ENCODE measurements around the gene C22orf39. TPM values are rescaled to one million over a fixed set of nuclear protein-coding genes. Genes with fewer than 3 reads are reported as not detected.
A peak's percentile ranks its signal among the peaks of the same experiment; 100 is the strongest.

The C22orf39 gene
- total and polyA plus RNA-seq, 12 donors, result 41.7 to 123 (median 63.2) TPM

DNA sequence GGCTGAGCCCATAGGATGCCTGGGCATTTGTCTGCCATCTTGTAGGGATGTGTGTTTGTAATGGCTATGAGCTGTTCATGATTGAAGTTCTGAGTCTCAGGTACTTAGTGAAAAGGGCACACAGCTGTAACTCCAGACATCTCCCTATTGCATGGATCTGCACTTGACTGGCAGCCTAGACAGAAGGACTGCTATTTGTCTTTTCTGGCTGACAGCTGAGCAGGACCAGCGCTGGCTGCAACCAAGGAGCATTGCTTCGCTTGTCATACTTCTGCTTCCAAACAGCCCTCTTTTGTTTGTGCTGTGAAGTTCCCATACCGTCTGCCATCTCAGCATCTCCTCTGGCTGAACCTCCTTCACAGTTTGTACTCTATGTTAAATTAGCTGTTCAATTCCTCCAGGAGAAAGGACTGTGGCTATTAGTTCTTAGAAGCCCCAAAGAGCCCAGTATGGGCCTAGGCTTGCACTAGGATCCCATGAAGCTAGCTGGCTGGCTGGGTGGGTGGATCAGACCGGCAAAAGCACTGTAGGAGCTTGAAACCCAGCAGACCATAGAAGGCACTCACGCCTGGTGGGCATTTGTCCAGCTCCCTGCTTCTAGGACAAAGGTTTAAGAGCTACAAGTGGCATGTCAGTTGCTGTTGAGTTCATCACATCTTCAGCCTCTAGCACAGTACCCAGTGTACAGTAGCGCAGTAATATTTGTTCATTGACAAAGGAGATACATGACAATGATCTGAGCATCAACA is 36.4 kb downstream of the C22orf39 start:
- WGBS, 2 donors, result 57 to 73% methylated on average over 6 of the region's 6 CpGs
- Histone ChIP-seq H3K27me3 (no peaks in the 10 kb centered on the region), H3K36me3 (peaks cover 0 to 50% (median 11%) of the 10 kb centered on the region in 9 donors), H3K27ac (peak overlapping the region in 4 of 10 donors; percentile 17 to 37 (median 32)), H3K4me3 (no peak overlapping the region), H3K9me3 (no peaks in the 10 kb centered on the region), H3K4me1 (peaks cover 0 to 70% (median 9%) of the 10 kb centered on the region in 9 donors)
- TF ChIP-seq, protein P1, sequence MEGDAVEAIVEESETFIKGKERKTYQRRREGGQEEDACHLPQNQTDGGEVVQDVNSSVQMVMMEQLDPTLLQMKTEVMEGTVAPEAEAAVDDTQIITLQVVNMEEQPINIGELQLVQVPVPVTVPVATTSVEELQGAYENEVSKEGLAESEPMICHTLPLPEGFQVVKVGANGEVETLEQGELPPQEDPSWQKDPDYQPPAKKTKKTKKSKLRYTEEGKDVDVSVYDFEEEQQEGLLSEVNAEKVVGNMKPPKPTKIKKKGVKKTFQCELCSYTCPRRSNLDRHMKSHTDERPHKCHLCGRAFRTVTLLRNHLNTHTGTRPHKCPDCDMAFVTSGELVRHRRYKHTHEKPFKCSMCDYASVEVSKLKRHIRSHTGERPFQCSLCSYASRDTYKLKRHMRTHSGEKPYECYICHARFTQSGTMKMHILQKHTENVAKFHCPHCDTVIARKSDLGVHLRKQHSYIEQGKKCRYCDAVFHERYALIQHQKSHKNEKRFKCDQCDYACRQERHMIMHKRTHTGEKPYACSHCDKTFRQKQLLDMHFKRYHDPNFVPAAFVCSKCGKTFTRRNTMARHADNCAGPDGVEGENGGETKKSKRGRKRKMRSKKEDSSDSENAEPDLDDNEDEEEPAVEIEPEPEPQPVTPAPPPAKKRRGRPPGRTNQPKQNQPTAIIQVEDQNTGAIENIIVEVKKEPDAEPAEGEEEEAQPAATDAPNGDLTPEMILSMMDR (IDR thresholded peaks at IDR 0.05), result no peak
- intact Hi-C loops (cut with DNase I), result loop anchor here in 1 of 10 donors (10.0 kb wide), 1 partner anchor 64 kb away; the partner anchor contains the start of genes CDC45 and UFD1
- DNase-seq, result peak in 1 of 2 donors; percentile 29
- ATAC-seq, result peak in 6 of 8 donors; percentile 32 to 80 (median 52)

DNA sequence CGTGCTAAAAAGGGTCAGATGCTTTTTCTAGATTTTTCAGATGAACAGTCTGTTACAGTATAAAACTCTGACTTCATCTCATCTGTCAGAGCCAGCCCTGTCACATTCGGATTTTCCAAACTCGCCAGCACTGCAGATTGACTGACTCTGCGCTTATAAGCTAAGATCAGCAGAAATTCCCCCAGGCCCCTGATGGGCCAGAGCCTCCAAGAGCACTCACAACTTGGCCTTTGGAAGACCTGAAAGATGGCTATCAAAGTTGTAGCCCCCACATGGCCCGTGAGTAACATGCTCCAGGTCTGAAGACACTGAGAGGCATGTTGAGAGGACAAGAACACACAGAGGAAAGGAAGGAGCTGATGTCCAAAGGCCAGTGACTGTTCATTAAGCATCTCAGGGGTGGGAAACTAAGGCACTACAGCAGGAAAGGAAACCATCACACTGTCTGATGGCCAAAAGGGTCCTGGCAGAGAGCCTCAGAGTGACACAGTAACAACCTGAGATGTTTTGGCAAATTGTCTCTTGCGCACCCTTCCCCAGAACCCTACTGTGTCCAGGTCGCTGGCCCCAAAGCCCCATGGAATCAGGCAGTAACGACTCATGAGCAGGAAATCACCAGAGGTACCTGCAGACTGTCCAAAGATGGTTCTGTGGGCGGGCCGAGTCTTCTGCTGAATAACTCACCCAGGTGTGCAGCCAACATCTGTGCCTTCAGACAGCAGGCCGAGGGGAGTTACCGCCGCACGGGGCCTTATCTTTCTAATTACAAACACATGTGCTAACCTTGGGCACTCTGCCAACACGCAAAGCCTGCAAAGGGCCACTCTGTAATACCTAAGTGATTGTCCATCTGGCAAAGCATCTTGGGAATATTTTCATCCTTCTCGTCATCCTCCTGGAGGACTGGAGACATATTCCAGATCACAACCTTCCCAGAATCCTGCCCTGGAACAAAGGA is 39.6 kb downstream of the C22orf39 start:
- peak overlapping the region in 5 of 10 donors; percentile 38 to 60 (median 46) for H3K27ac ChIP-seq
- peak; percentile 30 to 50 for DNase-seq

DNA sequence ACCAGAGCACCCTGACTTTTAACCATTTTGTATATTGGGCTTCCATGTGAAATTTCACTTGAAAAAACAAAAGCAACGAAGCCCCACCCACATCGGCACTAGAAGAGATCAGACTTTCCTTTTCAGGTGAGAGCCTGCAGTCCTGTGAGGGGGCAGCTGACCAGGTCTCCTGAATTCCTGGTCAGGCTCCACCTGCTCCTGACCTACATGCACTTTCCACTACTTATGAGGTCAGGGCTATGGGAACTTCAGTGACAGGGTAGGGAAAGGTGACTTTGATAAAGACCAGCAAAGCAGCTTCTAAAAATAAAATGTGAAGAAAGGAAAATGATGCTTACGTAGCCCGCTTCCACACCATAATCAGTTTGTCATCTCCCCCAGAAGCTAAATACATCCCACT is 40.7 kb downstream of the C22orf39 start:
- Histone ChIP-seq H3K27ac (peak overlapping the region in 7 of 10 donors; percentile 12 to 60 (median 46)), H3K36me3 (peaks cover 0 to 89% (median 22%) of the 10 kb centered on the region in 9 donors)
- peak; percentile 53 to 86 (median 76) for ATAC-seq

More for the DNA sequence above, 39.6 kb downstream of the C22orf39 start:
- Histone ChIP-seq H3K4me3 (no peak overlapping the region), H3K36me3 (peaks cover 0 to 79% (median 22%) of the 10 kb centered on the region in 9 donors), H3K27me3 (no peaks in the 10 kb centered on the region), H3K4me1 (peaks cover 0 to 54% (median 9%) of the 10 kb centered on the region in 9 donors), H3K9me3 (no peaks in the 10 kb centered on the region)
- peak in 7 of 8 donors; percentile 4 to 54 (median 34) for ATAC-seq
- intact Hi-C loops (cut with DNase I), result no loop called here
- TF ChIP-seq, protein P1 (IDR thresholded peaks at IDR 0.05), result no peak
- 45 to 48% methylated on average over 16 of the region's 16 CpGs for WGBS, 2 donors

More for the DNA sequence above, 40.7 kb downstream of the C22orf39 start:
- intact Hi-C loops (cut with DNase I), result no loop called here
- Histone ChIP-seq H3K27me3 (no peaks in the 10 kb centered on the region), H3K9me3 (no peaks in the 10 kb centered on the region), H3K4me3 (no peak overlapping the region), H3K4me1 (peaks cover 0 to 47% (median 9%) of the 10 kb centered on the region in 9 donors)
- 57 to 72% methylated on average over 4 of the region's 4 CpGs for WGBS, 2 donors
- no peak for DNase-seq
- TF ChIP-seq, protein P1 (IDR thresholded peaks at IDR 0.05), result no peak
